T1000 (cell line): ENCODE results near the gene KRT78.
"Not testable (repeated sequence)": the region's sequence is repeated elsewhere in the genome, so short reads cannot be mapped to it uniquely, and the experiment has no call there.

ENCODE experiments used
- DNase-seq: peaks from one replicate; lab custom pipeline; 2025; ENCODE audit warnings: mixed read lengths; lab: John Stamatoyannopoulos, UW

The KRT78 gene

DNA sequence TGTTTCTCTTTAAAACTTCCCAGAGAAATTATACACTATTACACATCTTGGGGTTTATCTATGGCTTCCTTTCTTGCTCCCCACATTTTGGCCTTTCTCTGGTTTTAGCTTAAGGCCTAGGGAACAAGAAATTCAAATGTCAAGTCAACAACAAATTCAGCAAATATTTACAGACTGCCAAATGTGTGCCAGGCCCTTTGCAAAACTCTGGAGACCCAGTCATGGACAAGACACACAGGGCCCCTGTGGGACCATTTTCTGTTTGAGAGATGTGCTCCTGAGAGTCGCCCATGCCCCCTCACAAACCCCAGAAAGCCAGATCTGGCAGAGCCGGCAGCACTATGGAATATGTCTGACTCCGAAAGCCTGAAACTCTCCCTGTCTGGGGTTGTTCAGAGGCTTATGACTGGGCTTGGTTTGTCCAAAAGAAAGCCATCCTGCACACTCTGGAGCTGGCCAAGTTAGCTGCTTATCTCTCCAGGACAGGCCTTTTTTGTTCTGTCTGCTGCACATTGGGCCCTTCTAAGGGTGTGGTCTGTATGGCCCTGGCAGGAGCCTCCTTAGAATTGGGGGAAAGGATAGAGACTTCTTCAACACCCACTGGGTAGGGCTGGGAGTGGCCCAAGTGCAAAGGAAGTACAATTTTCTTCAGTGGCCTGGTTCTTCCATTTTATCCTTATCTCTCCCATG, 51.8 kb downstream of the KRT78 start:
- no peak for DNase-seq

DNA sequence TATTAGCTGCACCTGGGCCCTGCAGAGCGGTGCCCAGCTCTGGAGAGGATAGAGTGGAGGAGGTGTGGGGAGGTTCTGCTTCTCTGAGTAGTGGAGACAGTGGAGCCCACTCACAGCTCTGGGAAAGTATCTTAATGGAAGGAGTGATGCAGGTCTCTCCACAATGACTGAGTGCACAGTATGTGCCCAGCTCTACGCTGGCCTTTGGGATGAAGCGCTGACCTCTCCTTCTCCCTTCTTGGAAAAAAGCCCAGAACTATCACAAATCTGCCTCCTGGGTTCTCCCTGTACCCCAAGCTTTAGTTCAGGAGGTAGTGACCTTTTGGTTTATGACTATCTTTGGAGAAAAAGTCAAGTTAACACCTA, 52.4 kb downstream of the KRT78 start:
- no peak for DNase-seq

DNA sequence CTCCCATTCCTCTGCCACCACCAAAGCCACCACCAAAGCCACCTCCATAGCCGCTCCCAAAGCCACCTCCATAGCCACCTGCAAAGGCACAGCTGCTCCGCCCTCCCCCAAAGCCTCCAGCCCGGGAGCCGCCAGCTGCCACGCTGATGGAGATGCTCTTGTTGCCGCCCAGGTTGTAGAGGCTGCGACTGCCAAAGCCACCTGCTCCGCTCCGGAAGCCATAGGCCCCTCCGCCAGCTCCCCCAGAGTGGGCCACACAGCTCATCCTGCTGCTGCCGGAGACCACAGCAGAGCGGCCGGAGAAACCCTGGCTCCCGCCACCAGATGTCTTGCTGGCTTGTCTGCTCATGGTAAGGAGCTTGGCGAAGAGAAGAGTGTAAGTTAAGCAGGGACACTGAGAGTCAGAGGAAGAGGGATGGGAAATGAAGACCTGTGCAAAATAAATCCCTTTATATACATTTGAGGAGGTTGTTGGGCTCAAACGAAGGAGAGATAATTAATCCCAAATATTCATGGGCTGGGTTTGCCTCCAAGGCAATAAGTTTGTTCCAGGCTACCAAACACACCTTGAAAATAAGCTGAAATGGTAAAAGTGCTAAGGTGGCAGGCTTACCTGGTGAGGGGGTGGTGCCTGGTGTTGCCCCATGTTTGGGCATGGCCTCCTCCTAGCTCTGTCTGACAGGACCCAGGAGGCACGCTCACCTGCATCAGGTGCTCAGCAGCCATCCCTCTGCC, 52.9 kb downstream of the KRT78 start, which contains the start of gene KRT3:
TSS of gene KRT3 (minus strand) at position 424 of the 735 bp plus-strand sequence. CDS start at position 349, 75 bp downstream.
- no peak for DNase-seq

DNA sequence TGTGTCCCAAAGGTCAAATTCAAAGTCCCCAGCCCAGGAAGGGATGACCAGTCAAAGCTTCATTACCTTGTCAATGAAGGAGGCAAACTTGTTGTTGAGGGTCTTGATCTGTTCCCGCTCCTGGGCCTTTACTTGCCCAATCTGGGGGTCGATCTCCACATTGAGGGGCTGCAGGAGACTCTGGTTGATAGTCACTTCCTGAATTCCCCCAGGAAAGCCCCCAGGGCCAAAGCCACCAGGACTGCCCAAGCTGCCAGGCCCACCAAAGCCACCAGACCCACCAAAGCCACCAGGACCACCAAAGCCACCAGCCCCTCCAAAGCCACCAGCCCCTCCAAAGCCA, 53.5 kb downstream of the KRT78 start:
- not testable (repeated sequence) for DNase-seq

DNA sequence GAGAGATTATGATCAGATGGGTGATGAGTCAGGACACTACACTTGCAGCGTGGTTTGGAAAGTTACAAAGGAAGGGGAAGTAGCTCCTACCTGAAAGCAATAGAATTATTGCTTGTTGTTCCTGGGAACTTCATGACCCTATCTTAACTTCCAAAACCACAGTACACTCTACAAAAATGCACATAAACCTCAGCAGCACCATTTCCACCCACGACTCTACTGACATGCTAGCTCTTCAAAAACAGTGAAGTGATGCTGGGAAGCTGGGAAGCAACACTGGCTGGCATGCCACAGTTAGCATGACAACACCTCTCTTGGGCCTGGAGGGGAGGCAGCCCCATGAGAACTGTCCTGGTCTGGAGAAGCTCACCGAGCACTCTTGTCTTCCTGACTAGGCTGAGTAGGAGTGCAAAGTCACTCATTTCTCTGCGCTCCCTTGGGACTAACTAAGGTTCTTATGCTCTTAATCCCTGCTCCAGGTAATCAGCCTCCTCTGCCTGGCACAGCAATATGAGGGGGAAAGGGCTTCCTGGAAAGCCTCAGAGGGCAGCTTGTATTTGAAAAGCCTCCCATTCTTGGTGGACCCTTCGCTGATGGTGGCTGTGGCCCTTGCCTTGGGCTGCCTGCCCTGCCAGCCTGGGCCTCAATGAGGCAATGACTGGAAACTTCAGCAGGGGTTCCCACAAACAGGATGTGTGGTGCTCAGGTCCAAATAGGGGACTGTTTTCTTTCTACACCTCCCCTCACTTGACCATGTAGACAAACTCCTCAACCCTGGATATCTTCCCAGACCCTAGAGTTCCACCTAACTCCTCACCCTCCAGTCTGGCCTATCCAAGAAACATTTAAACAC, 54.1 kb downstream of the KRT78 start:
- DNase-seq, result no peak

DNA sequence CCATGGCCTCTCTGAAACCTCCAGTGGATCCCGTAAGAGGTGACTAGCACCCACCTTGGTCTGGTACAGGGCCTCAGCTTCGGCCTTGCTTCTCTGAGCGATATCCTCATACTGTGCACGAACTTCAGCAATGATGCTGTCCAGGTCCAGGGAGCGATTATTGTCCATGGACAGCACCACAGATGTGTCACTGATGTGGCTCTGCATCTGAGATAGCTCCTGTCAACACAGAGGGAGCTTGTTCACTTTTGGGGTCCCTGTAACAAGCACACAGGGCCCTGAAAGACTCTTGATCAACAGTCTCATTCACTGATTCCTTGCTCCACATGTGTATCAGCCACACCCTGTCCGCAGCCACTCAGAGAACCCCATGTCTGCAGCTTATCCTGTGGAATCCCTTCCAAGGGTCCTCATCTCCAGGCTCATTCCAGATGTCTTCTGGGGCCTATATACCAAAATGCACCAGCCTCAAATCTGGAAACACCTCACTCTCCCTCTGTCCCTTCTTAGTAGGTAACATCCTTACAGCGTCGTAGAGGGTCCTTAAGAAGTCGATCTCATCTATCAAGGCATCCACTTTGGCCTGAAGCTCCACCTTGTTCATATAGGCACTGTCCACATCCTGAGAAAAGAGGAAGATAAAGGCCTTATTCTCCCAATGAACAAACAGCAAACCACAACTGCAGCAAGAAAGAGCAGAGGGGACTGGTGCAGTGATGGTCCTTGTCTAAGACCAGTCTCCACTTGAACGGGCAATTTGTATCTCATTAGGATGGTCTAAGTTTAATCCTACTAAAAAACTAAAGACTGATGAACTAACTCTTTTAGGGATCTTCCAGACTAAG, 56.4 kb downstream of the KRT78 start:
- no peak for DNase-seq

DNA sequence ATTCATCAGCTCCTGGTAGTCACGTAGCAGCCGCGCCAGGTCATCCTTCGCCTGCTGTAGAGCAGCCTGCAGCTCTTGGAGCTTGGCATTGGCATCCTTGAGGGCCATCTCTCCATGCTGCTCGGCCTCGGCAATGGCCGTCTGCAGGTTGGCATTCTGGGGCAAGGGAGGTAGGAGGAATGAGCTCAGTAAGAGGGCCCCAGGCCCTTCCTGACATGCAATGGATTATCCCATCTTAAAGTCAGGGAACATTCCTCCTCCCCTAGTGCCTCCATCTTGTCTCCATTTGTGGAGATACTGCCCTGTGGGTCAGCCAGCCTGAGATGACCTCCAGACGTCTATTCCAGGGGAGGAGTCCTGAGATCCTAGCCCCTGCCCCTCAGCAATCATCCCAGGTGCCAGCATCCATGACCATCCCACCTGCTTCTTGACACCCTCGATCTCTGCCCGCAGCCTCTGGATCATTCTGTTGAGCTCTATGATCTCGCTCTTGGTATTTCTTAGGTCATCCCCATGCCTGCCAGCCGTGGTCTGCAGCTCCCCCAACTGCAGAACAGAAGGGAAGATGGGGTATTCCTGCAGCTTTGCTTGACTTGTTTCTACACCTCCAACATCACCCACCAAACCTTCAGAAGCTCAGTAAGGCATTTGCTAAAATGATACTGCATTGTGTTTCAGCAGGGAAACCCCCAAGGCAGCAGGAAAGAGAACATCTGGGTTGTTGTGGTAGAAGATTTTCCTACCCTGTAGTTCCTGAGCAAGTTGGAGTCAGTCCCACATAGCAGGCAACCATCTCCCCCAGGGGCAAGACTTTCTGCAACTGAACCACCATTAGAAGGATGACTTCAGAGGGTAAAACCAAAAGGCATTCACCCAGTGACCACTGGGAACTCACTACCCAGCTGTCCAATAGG, 57.3 kb downstream of the KRT78 start:
- DNase-seq, result no peak

DNA sequence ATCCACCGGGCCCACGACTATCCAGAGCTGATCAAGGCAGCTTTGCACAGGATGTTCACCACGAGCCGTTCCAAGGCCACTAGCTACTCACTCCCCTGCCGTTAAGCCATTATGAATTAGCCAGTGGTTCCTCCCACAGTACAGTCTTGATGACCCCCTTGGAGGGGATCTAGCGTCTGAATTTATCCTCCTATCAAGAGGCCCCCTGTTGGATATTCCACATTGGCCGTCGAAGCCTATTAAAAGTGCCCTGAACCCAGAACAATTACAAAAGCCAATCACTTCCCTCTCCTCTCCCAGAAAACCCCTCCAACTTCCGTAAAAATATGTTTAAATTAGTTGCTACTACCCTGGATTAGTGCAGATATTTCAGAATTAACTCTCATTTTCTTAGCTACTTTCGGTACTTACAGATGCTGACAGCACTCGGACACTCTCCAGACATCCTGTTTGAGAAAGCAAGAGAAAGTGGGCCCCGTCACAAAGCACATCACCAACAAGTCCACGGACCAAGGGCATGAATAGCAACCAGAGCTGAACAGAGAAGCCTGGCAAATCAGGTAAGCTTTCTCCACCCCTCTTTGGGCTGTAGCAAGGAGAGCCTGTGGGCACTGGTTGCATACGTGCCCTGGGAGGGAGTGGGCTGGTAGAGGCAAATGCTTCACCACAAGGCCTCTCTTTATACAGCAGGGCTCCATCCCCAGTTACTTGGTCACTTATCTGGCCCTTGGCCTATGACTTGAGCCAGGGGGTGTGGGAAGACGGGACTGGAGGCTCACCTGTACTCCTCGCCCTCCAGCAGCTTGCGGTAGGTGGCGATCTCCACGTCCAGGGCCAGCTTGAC, 58.1 kb downstream of the KRT78 start:
- DNase-seq, result no peak

DNA sequence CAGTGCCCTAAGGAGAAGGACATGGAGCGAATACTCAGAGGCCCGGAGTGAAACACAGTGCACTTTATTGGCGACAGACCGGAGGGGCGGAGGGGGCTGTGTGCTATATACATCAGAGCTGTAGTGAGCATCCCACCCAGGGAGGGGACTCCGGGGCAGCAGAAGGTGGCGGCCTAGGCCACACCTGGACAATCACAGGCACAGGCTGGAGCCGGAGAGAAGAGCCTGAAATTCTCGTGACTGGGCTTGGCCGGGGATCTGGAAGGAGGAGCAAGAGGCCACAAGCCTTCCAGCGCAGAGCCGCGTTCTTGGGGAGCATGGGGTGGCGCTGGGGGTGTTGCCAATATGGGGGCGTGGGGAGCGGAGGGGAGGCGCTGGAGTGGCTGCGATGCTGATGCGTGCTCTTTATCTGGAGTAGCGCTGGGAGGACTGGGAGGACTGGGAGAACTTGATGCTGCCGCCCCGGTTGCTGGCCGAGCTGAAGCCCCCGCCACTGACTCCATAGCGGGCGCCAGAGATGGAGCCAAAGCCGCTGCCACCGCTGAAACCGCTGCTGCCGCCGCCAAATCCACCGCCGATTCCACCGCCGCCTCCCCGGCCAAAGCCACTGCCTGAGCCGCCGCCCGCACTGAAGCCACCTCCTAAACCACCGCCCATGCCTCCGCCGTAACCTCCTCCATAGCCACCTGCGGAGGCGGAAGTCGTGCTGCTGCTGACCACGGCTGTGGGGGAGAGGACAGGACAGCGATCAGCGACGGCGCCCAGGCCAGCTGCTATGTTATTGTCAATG, 59.0 kb downstream of the KRT78 start:
- no peak for DNase-seq

DNA sequence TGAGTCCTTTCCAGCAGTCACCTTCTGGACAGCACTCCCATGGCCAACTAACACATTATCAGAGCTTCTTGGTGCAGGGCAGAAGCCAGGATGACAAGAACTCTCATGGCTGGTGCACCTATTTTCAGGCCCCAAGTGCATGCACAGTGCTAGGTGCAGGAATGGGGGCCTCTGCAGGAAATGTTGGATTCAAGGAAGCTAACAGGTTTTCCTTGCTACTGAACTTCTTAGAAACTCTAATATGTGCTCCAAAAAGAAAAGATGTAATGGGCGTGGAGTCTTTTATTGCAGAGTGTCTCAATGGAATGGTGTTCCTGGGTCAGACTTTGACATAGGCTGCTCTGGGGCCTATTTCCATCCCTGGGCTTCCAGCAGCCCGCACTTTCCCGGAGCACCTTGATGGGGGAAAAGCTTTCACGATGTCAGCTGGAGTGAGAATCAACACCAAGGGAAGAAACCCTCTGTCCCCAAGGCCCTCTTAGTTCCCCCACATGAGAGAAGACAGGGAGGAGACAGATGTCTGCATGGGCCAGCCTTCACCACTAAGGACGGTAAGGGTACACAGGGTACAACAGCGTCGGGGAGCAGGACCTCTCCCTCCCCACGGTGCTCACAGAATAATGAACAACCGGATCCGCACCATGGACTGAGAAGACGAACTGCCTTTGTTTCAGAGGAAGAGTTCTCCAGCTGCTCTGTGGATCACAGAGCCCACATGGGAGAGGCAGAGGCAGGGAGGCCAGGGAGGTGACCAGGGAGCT, 59.7 kb downstream of the KRT78 start:
- no peak for DNase-seq

DNA sequence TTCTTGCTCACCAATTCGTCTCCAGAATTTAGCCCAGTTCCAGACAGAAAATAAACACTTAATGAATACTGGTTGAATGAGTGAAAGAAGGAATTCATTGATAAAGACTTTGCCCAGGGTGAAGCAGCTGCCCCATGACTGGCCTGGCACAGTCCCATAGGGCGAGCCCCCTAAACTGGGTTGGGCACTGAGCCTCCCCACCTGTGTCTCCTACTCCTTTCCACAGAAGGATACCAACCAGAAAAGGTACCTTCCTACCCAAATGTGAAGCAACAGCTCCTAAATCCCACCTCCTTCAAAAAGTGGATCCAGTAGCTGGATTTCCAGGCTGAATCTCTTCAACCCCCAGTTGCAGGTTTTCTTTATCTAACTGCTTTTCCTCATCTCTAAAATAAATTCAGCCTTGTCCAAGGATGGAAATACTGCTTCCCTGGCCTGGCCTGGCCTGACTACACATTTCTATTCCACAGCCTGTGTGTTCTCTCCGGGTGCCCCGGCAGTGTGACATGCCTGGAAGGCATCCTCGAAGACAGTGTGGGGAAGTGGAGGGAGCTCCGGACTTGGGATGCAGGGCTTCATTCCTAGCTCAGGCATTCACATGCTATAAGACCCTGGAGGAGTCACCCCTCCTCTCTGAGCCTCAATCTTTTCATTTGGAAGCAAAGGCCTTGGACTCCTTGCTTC, 60.5 kb downstream of the KRT78 start:
- no peak for DNase-seq
